Measurements from ENCODE around the gene GRID2.

GRID2 gene

DNA sequence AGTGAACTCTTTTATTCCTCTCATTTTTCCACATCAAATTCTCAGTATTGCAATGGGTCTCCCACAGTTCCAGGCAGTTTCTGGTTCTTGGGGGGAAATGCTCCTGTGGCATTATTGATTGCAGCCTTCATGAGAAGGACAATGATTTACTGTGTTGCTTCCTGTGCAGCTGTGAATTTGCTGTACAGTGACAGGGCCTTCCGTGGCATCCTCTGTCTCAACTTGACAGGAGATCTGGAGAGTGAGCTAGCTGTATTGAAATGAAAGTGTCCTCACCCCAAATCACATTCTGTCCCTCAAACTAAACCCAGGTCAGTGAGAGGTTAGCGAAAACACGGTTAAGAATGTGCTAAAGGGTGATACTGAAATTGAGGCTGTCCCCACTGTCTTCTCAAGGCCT is 1447.6 kb downstream of the GRID2 start:
- no peak for DNase-seq (ENCODE audit: low read depth)

DNA sequence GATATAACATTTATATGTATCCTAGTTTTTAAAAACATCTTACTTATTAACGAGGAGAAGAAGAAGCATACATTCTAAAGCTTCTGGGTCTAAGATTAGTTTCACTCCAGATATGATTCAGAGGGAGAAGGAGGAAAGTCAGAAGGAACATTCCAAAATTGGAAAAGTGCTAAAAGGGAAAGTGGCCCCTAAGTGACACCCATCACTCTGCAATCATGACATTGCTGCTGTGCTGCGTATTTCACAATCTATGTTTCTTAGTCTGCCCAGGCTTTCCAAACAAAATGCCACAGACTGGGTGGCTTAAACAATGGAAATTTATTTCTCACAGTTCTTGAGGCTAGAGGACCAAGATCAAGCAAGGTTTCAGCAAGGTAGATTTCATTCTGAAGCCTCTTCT is 1452.3 kb downstream of the GRID2 start:
- DNase-seq (ENCODE audit: low read depth), result no peak

- no peak for DNase-seq (ENCODE audit: low read depth)
Observed at GRCh38 chr4:93759506-93759905, 1455.7 kb downstream of the GRID2 start.

GRCh38 chr4:93760284-93760683 is 1456.5 kb downstream of the GRID2 start:
- no peak for DNase-seq (ENCODE audit: low read depth)

DNA sequence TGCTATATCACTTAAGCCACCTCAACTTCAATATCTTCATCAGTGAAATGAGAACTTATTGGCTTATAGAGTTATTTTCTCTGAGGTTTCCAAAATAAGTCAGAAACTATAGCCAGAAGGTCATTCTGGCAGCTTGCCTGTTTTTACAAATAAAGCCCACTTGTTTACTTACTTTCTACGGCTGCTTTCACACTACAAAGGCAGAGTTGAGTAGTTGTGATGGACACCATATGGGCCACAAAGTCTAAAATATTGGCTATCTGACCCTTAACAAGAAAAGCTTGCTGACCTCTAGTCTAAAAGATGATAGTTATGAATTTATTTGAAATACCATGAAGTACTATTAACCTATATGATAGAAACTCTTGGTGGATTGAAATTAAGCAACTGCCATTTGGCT is 1457.5 kb downstream of the GRID2 start:
- no peak for DNase-seq (ENCODE audit: low read depth)

- no peak for DNase-seq (ENCODE audit: low read depth)
Observed at GRCh38 chr4:93764639-93765246, 1461.0 kb downstream of the GRID2 start.

DNA sequence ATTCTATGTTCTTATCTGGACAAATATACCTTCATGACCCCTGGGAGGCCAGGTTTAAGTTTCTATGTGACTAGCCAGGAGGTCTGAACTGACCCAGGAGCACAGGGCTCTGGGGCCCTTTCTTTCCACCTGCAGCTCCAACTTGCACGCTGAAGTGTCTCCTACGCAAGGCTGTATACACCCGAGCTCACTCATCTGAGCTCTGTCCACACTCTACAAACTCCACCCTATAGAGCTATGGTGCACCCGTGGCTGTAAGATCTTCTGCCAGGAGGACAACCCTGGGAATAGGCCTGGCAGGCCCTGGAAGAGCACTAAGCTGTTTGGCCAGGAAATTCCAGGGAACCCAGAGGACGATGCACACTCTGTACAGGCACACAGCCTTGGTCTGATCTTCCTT is 1464.2 kb downstream of the GRID2 start:
- no peak for DNase-seq (ENCODE audit: low read depth)

GRCh38 chr4:93770201-93770600 is 1466.4 kb downstream of the GRID2 start:
- DNase-seq (ENCODE audit: low read depth), result no peak

GRCh38 chr4:93771640-93772411 is 1468.1 kb downstream of the GRID2 start:
- DNase-seq (ENCODE audit: low read depth), result no peak

DNA sequence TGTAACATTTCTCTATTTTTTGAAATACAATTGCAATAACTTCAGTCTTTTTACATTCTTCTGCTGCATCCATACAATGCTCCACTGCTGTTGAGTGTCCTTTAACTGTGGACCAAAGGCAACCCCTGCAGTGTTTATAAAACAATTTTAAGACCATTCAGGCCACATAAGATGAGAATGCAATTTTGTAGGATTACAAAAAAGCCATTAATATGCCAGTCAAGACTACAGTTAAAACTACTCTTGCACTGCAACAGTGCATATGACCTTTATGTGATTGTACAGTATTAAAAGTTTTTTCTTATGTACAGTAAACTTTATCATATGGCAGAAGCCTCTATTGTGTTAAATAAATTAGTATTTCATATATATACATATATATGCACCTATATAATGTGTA is 1469.1 kb downstream of the GRID2 start:
- no peak for DNase-seq (ENCODE audit: low read depth)

- no peak for DNase-seq (ENCODE audit: low read depth)
Observed at GRCh38 chr4:93775551-93775950, 1471.8 kb downstream of the GRID2 start.

GRCh38 chr4:93776386-93777080 is 1472.8 kb downstream of the GRID2 start:
- no peak for DNase-seq (ENCODE audit: low read depth)

DNA sequence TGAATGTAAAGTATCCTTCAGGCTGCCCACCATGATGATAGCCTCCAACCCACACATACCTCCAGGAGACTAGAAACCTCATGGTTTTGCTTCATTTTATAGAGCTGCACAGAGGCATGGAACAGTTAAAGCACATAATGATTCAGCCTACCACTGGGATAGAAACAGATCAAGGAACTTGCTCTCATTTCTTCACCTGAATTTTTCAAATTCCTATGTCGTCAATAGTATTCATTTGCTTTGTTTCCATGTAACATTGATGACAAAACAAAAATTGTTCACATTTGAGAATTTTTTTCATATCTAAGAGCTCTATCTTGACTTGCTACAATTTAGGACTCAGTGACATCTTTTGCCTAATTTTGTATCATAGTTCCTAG is 1473.3 kb downstream of the GRID2 start:
- no peak for DNase-seq (ENCODE audit: low read depth)

GRCh38 chr4:93779228-93779627 is 1475.5 kb downstream of the GRID2 start:
- DNase-seq (ENCODE audit: low read depth), result no peak

GRCh38 chr4:93780080-93780479 is 1476.3 kb downstream of the GRID2 start:
- no peak for DNase-seq (ENCODE audit: low read depth)

- DNase-seq (ENCODE audit: low read depth), result no peak
Observed at GRCh38 chr4:93781198-93781597, 1477.4 kb downstream of the GRID2 start.

GRCh38 chr4:93786149-93786548 is 1482.4 kb downstream of the GRID2 start:
- DNase-seq (ENCODE audit: low read depth), result no peak

GRCh38 chr4:93788712-93789111 is 1484.9 kb downstream of the GRID2 start:
- no peak for DNase-seq (ENCODE audit: low read depth)

- no peak for DNase-seq (ENCODE audit: low read depth)
Observed at GRCh38 chr4:93791570-93792195, 1487.9 kb downstream of the GRID2 start.

DNA sequence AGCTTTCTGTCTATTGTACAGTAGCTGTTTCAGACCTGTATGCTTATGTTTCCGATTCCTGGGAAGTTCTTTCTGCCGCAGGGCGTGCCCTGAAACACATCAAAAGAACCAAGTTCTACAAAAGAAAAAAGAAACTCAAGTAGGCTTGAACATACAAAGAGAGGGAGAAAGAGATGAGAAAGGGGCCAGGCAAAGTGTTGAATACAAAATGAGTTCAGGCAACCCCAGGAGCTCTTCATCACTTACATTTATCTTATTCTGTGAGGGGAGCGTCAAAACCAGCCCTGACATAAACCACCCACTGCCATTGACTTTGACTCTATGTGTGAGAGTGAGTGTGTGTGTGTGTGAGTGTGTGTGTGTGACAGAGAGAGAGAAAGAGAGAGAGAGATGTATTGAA is 1498.3 kb downstream of the GRID2 start:
- DNase-seq (ENCODE audit: low read depth), result no peak

GRCh38 chr4:93809773-93810172 is 1506.0 kb downstream of the GRID2 start:
- DNase-seq (ENCODE audit: low read depth), result no peak

DNA sequence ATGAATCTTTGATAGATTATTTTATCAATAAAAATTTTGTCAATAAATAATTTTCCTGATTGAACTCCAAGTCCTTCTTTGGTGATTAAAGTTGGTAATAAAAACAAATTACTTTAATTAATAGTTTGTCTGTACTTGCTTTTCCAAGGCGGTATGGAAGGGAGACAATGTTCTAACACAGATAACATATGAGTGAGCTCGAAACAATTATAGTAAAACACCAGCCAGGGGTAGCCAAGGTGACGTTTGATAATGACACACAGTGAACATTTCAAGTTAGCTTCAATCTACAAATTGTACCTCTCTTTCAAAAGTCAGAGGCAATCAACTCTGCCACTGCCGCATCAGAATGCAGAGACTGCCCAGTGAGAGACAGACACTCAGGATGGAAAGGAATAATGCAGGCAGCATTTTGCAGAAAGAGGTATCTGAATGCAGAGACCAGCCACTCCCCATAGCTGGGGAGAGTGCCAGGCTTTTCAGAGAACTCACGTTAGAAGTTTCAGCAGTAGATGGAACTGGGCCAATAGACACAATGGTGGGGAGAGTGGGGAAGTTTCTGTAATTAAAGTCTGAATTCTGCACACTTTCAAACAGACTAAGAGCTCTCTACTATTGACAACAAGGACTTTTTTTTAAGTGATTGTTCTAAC is 1506.7 kb downstream of the GRID2 start:
- DNase-seq (ENCODE audit: low read depth), result no peak

Data from stimulated activated CD4-positive, alpha-beta T cell treated with anti-CD3 and anti-CD28 coated beads, Interleukin-2, amount 100 ng/mL, for 4 hours (primary cell).